DOHH2 (cell line): ENCODE measurements around the gene MXD4.

Experiments
- H3F3A ChIP-seq: fragments of 200-600 bp; sonication (generic), shearing (Covaris generic); 2 replicates; pipeline ENCODE4 v1.6.0; 2016; ENCODE audit warnings: antibody characterized with exemption, mild to moderate bottlenecking; ENCODE audit not compliant: control insufficient read depth, insufficient read depth
- H3K27ac ChIP-seq: fragments of 200-600 bp; sonication (generic); 2 replicates; pipeline ENCODE4 v1.5.1; 2014; ENCODE audit warnings: low read depth, mild to moderate bottlenecking, low read length, moderate library complexity
- H3K27me3 ChIP-seq: fragments of 200-600 bp; sonication (generic); 2 replicates; pipeline ENCODE4 v1.6.1; 2014; ENCODE audit warnings: mild to moderate bottlenecking, low read length, mixed read lengths; ENCODE audit not compliant: control insufficient read depth
- H3K36me3 ChIP-seq: fragments of 200-600 bp; sonication (generic); 2 replicates; pipeline ENCODE4 v1.6.1; 2014; ENCODE audit warnings: mild to moderate bottlenecking, low read length, moderate library complexity, mixed read lengths; ENCODE audit not compliant: control insufficient read depth
- H3K4me1 ChIP-seq: fragments of 200-600 bp; sonication (generic); 2 replicates; pipeline ENCODE4 v1.6.1; 2014; ENCODE audit warnings: mild to moderate bottlenecking, low read length, mixed read lengths; ENCODE audit not compliant: control insufficient read depth
- H3K4me2 ChIP-seq: fragments of 200-600 bp; sonication (generic); 2 replicates; pipeline ENCODE4 v1.6.0; 2014; ENCODE audit warnings: mild to moderate bottlenecking, low read length, moderate library complexity
- H3K4me3 ChIP-seq: fragments of 200-600 bp; sonication (generic); 2 replicates; pipeline ENCODE4 v1.5.1; 2014; ENCODE audit warnings: mild to moderate bottlenecking, low read length, mixed read lengths
- H3K79me2 ChIP-seq: fragments of 200-600 bp; sonication (generic); 2 replicates; pipeline ENCODE4 v1.6.1; 2014; ENCODE audit warnings: mild to moderate bottlenecking, low read length, mixed read lengths; ENCODE audit not compliant: control insufficient read depth
- H3K9me2 ChIP-seq: fragments of 200-600 bp; sonication (generic); replicated peaks from 2 replicates; pipeline ENCODE4 v1.6.1; 2014; ENCODE audit warnings: mild to moderate bottlenecking, low read length, mixed read lengths; ENCODE audit not compliant: control insufficient read depth
- H3K9me3 ChIP-seq: fragments of 200-600 bp; sonication (generic); 2 replicates; pipeline ENCODE4 v1.6.1; 2014; ENCODE audit warnings: antibody characterized with exemption, low read length, mixed read lengths; ENCODE audit not compliant: control insufficient read depth, insufficient read depth
- H4K20me1 ChIP-seq: fragments of 200-600 bp; sonication (generic); 2 replicates; pipeline ENCODE4 v1.6.0; 2014; ENCODE audit warnings: low read depth, mild to moderate bottlenecking, antibody characterized with exemption, low read length, moderate library complexity; ENCODE audit not compliant: control insufficient read depth, insufficient read depth
- EZH2phosphoT487 ChIP-seq: fragments of 200-600 bp; sonication (generic); IDR thresholded peaks from 2 replicates; pipeline ENCODE4 v1.6.1; 2017; ENCODE audit warnings: borderline replicate concordance, mild to moderate bottlenecking, antibody characterized with exemption, low read length, moderate library complexity, mixed read lengths
- TF ChIP-seq, protein P1 (sequence below): fragments of 200-600 bp; sonication (generic); IDR thresholded peaks from one replicate; pipeline ENCODE4 v1.5.1; 2014; ENCODE audit warnings: antibody characterized with exemption, mild to moderate bottlenecking, low read depth, low read length; ENCODE audit not compliant: poor library complexity, severe bottlenecking

MXD4 gene

DNA sequence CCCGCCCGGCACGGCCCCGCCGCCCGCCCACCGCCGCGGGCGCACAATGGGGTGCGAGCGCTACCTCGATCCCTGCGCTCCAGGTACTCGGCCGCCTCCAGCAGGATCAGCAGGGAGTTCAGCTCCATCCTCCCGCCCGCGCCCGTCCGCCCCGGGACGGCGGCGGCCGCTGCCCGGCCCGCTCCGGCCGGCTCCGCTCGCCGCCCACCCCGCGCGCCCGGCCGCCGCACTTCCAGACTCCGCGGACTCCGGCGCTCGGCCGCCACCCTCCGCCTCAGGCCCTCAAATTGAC is at the start of gene MXD4:
MXD4 (minus strand) TSS at position 257 of the 292 bp plus-strand sequence; CDS start at position 128, 129 bp downstream.
- Histone ChIP-seq H3K4me2 (peak within 1 kb of the TSS; percentile 97), H4K20me1 (no peaks in the 10 kb centered on the region), H3K4me1 (peaks cover 26% of the 10 kb centered on the region), H3F3A (no peaks in the 10 kb centered on the region), H3K27me3 (no peaks in the 10 kb centered on the region), H3K9me2 (no peaks in the 10 kb centered on the region), H3K9me3 (no peaks in the 10 kb centered on the region), H3K27ac (peak within 1 kb of the TSS; percentile 28; the same call in 1 of the 2 replicates), H3K36me3 (no peaks in the 10 kb centered on the region), H3K4me3 (peak within 1 kb of the TSS; percentile 87), H3K79me2 (no peaks in the 10 kb centered on the region)
- TF ChIP-seq, protein P1, sequence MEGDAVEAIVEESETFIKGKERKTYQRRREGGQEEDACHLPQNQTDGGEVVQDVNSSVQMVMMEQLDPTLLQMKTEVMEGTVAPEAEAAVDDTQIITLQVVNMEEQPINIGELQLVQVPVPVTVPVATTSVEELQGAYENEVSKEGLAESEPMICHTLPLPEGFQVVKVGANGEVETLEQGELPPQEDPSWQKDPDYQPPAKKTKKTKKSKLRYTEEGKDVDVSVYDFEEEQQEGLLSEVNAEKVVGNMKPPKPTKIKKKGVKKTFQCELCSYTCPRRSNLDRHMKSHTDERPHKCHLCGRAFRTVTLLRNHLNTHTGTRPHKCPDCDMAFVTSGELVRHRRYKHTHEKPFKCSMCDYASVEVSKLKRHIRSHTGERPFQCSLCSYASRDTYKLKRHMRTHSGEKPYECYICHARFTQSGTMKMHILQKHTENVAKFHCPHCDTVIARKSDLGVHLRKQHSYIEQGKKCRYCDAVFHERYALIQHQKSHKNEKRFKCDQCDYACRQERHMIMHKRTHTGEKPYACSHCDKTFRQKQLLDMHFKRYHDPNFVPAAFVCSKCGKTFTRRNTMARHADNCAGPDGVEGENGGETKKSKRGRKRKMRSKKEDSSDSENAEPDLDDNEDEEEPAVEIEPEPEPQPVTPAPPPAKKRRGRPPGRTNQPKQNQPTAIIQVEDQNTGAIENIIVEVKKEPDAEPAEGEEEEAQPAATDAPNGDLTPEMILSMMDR: no peak
- no peak for TF ChIP-seq EZH2phosphoT487

DNA sequence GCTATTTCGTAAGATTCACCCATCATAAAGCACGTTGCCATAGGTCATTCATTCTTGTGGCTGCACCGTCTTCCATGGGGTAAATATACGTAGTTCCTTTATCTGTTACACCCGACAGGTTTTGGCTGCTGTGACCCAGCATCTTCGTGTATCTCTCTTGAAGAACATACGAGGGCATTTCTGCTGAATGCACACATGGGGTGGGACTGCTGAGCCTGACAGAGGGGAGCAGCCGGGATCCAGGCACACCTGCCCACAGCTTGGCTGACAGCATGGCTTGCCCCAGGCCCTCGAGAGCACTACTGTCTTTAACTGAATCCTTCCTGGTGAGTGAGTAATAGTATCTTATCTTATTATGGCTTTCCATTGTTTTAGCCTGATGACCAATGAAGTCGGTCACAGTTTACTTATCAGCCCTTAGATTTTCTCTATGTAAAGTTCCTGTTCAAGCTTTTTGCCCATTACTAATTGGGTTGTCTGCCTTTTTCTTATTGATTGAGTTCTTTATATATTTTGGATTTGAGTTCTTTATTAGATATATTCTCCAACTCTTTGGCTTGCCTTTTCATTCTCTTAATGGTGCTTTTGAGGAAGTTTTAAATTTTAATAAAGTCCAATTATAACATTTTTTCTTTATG is 45.0 kb upstream of the MXD4 start:
- Histone ChIP-seq H3F3A (no peaks in the 10 kb centered on the region), H3K27ac (no peak overlapping the region), H3K9me3 (no peaks in the 10 kb centered on the region), H3K27me3 (no peaks in the 10 kb centered on the region; the same call in 1 of the 2 replicates), H3K36me3 (no peaks in the 10 kb centered on the region), H3K4me2 (no peak overlapping the region), H3K4me3 (no peak overlapping the region), H3K9me2 (no peaks in the 10 kb centered on the region), H3K4me1 (no peaks in the 10 kb centered on the region), H3K79me2 (no peaks in the 10 kb centered on the region), H4K20me1 (no peaks in the 10 kb centered on the region)
- TF ChIP-seq, protein P1: no peak
- TF ChIP-seq EZH2phosphoT487: no peak

DNA sequence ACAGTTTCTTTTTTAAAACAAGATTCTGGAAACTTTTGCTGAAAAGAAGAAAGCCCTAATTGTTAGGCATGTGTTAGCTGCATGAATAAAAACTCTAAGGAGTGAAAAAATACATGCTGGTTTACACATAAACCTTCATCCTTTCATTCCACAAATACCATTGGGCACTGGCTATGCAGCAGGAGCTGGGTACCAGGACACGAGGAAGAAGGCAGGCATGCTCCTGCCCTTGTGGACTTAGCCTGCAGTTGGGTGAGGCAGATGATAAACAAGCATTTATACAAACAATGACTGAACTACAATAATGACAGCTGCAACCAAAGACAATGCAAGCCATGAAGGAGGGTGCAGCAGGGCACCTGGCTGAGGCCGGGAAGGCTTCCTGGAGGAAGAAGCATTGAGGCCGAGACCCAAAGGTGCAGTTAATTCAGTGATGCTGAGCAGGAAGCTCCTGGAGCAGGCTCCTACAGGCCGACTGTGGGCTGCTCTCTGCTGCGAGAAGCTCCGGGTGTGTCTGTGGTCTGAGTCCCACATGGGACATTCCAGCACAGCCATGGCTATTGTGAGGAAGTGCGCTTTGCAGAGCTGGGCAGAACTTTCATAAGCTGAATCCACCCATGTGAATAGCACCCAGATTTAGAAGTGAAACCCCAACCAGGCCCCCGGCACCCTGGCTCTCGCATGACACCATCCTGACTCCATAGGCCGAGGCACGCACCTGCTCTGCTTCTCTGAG is 44.0 kb upstream of the MXD4 start:
- Histone ChIP-seq H3K4me2 (no peak overlapping the region), H3K27me3 (no peaks in the 10 kb centered on the region; the same call in 1 of the 2 replicates), H3K79me2 (no peaks in the 10 kb centered on the region), H3K4me3 (no peak overlapping the region), H3K9me3 (no peaks in the 10 kb centered on the region), H3K27ac (no peak overlapping the region), H3K4me1 (no peaks in the 10 kb centered on the region), H4K20me1 (no peaks in the 10 kb centered on the region), H3F3A (no peaks in the 10 kb centered on the region), H3K9me2 (no peaks in the 10 kb centered on the region), H3K36me3 (no peaks in the 10 kb centered on the region)
- TF ChIP-seq, protein P1: no peak
- no peak for TF ChIP-seq EZH2phosphoT487
